Transverse colon (tissue), 4 donors: ENCODE results near the gene CEP192. TPM values are rescaled to one million over a fixed set of nuclear protein-coding genes. Genes with fewer than 3 reads are reported as not detected.

Experiments used
- DNase-seq: peaks from one replicate; pipeline ENCODE4 v3.0.0-alpha.2; 2019
- H3K27ac ChIP-seq, 4 donors: fragments of 200-600 bp; sonication (generic); 2 replicates each; pipeline ENCODE4 v1.5.1; 2016 to 2018; ENCODE audit warnings: inconsistent platforms in 4 of 4
- H3K27me3 ChIP-seq: fragments of 200-600 bp; sonication (generic); 2 replicates; pipeline ENCODE4 v1.5.1; 2017; ENCODE audit warnings: inconsistent platforms
- H3K36me3 ChIP-seq, 4 donors: fragments of 200-600 bp; sonication (generic); 2 replicates each; pipeline ENCODE4 v1.5.1; 2017 to 2019; ENCODE audit warnings: inconsistent platforms in 4 of 4
- H3K4me1 ChIP-seq, 4 donors: fragments of 200-600 bp; sonication (generic); 2 replicates each; pipeline ENCODE4 v1.5.1; 2017 to 2020; ENCODE audit warnings: inconsistent platforms in 4 of 4
- H3K4me3 ChIP-seq, 4 donors: fragments of 200-600 bp; sonication (generic); 1 replicate in 1 of 4; 2 replicates in 3 of 4; pipeline versions ENCODE4 v1.5.1 to v1.6.1; 2017 to 2019; ENCODE audit warnings: inconsistent platforms in 4 of 4
- H3K9me3 ChIP-seq, 2 donors: fragments of 200-600 bp; sonication (generic); 2 replicates each; pipeline ENCODE4 v1.5.1; 2017 to 2019; ENCODE audit warnings: inconsistent platforms in 2 of 2
- CTCF ChIP-seq, 5 experiments: fragments of 200-600 bp in 3 of 5; fragments of 450-650 bp in 2 of 5; sonication (generic) in 3 of 5; IDR thresholded peaks; 1 replicate in 2 of 5; 2 replicates in 3 of 5; pipeline ENCODE4 v1.5.1; 2016 to 2017; ENCODE audit warnings: antibody characterized with exemption in 5 of 5, inconsistent platforms in 3 of 5, mild to moderate bottlenecking in 2 of 5, moderate library complexity in 1 of 5
- EP300 ChIP-seq: sonication (generic); formaldehyde crosslinking; IDR thresholded peaks from one replicate; pipeline ENCODE4 v1.6.1; 2017; ENCODE audit warnings: antibody characterized with exemption, low read depth
- POLR2A ChIP-seq: fragments of 450-650 bp; IDR thresholded peaks from one replicate; pipeline ENCODE4 v1.6.1; 2016; ENCODE audit warnings: antibody characterized with exemption, mild to moderate bottlenecking, moderate library complexity
- POLR2AphosphoS5 ChIP-seq, 3 donors: sonication (generic); formaldehyde crosslinking; IDR thresholded peaks; one replicate each; pipeline ENCODE4 v1.6.1; 2016; ENCODE audit warnings: antibody characterized with exemption in 3 of 3
- WGBS, 2 donors: methylation state at CpG; one replicate each; pipeline ENCODE4 v1.1.5; 2018; ENCODE audit warnings: low coverage in 1 of 2; 5-methylcytosine and 5-hydroxymethylcytosine counted together
- in situ Hi-C, 4 donors: fragments of 200-750 bp; cut with MboI; loops; one replicate each; pipeline versions ENCODE4 v1.15.0 to v1.15.1; 2017; ENCODE audit warnings: low sequenced_read_pairs in 3 of 4, low pct_ligation_motif_present in 1 of 4, low pct_unique_long_range_greater_than_20kb in 1 of 4
- intact Hi-C: fragments of 100-400 bp; cut with DNase I; formaldehyde crosslinking; loops from one replicate; pipeline ENCODE4 v1.15.1; 2023; ENCODE audit warnings: low total_unique reads
- total RNA-seq, 4 donors: library from RNA; depleted of rRNA; stranded (reverse); fragments of >200 nt; gene quantifications; one replicate each; pipeline ENCODE4 v1.1.0, GENCODE V29; 2016

Gene CEP192
- total RNA-seq, 4 donors from 2014 or later = 21.3 to 40.0 (median 34.1) TPM

- intact Hi-C loops = no loop called here
- DNase-seq = no peak
- in situ Hi-C loops = loop anchor here in 2 of 4 donors (10.0 to 25.0 kb wide), 3 partner anchors 59 to 426 kb away; no protein-coding TSS in a partner anchor
- H3K9me3 ChIP-seq = peaks cover 1 to 3% of the 10 kb centered on the region in 2 donors
- no peak overlapping the region for H3K27ac ChIP-seq
- TF ChIP-seq POLR2A (no peak), EP300 (no peak), POLR2AphosphoS5 (IDR thresholded peaks at IDR 0.05) (no peak), CTCF (IDR thresholded peaks at IDR 0.05) (no peak)
- H3K4me1 ChIP-seq = no peaks in the 10 kb centered on the region
- WGBS, 2 donors = 68 to 86% methylated on average over 3 to 12 of the region's 12 CpGs
- no peak overlapping the region for H3K4me3 ChIP-seq
- no peaks in the 10 kb centered on the region for H3K36me3 ChIP-seq
- no peaks in the 10 kb centered on the region for H3K27me3 ChIP-seq
These were observed 172.2 kb downstream of the CEP192 start for GRCh38 chr18:13163167-13163927.

- intact Hi-C loops (no loop called here), in situ Hi-C loops (loop anchor here in 2 of 4 donors (10.0 to 25.0 kb wide), 3 partner anchors 60 to 427 kb away; no protein-coding TSS in a partner anchor)
- TF ChIP-seq POLR2AphosphoS5 (IDR thresholded peaks at IDR 0.05) = no peak
- no peak for TF ChIP-seq POLR2A
- no peak for TF ChIP-seq EP300
- no peak for TF ChIP-seq CTCF (IDR thresholded peaks at IDR 0.05)
These were observed 173.2 kb downstream of the CEP192 start for GRCh38 chr18:13164406-13164805.

GRCh38 chr18:13165636-13166423 is 174.7 kb downstream of the CEP192 start:
- Histone ChIP-seq H3K9me3 (no peaks in the 10 kb centered on the region), H3K4me3 (no peak overlapping the region), H3K36me3 (no peaks in the 10 kb centered on the region), H3K27ac (no peak overlapping the region), H3K27me3 (no peaks in the 10 kb centered on the region), H3K4me1 (no peaks in the 10 kb centered on the region)
- TF ChIP-seq POLR2A (no peak), EP300 (no peak), CTCF (IDR thresholded peaks at IDR 0.05) (no peak), POLR2AphosphoS5 (IDR thresholded peaks at IDR 0.05) (no peak)
- in situ Hi-C loops = loop anchor here in 2 of 4 donors (10.0 to 25.0 kb wide), 3 partner anchors 61 to 429 kb away; no protein-coding TSS in a partner anchor
- DNase-seq = no peak
- intact Hi-C loops = no loop called here
- 94 to 100% methylated on average over 1 to 16 of the region's 16 CpGs for WGBS, 2 donors

More at GRCh38 chr18:13164406-13164805, 173.2 kb downstream of the CEP192 start:
- H3K4me3 ChIP-seq = no peak overlapping the region
- H3K36me3 ChIP-seq = no peaks in the 10 kb centered on the region
- no peaks in the 10 kb centered on the region for H3K9me3 ChIP-seq
- H3K4me1 ChIP-seq = no peaks in the 10 kb centered on the region
- no peaks in the 10 kb centered on the region for H3K27me3 ChIP-seq
- DNase-seq = no peak
- H3K27ac ChIP-seq = no peak overlapping the region
- WGBS, 2 donors = 87 to 100% methylated on average over 1 to 13 of the region's 13 CpGs

GRCh38 chr18:13173578-13174145 is 182.5 kb downstream of the CEP192 start:
- in situ Hi-C loops (loop anchor here in 2 of 4 donors (25.0 kb wide), 2 partner anchors 136 to 436 kb away; no protein-coding TSS in a partner anchor), intact Hi-C loops (no loop called here)
- H3K27me3 ChIP-seq = no peaks in the 10 kb centered on the region
- H3K4me3 ChIP-seq = no peak overlapping the region
- H3K36me3 ChIP-seq = no peaks in the 10 kb centered on the region
- no peak overlapping the region for H3K27ac ChIP-seq
- 80 to 88% methylated on average over 7 to 14 of the region's 14 CpGs for WGBS, 2 donors
- H3K9me3 ChIP-seq = no peaks in the 10 kb centered on the region
- no peak for TF ChIP-seq POLR2AphosphoS5 (IDR thresholded peaks at IDR 0.05)
- H3K4me1 ChIP-seq = peaks cover 0 to 16% (median 5%) of the 10 kb centered on the region in 4 donors
- no peak for DNase-seq

Other genes starting within 250 kb of the CEP192 start
- gene PTPN2, start 107.1 kb upstream of the CEP192 start, total RNA-seq = 10 to 100 TPM; 10.5 to 65.7 (median 46.1) TPM
- gene SEH1L, start 43.4 kb upstream of the CEP192 start, total RNA-seq = 10 to 100 TPM in 3 of 4 donors, 1 to 10 TPM in 1; 9.4 to 29.1 (median 18.2) TPM
- gene LDLRAD4, start 227.4 kb downstream of the CEP192 start, total RNA-seq = 100 to 1,000 TPM in 1 of 4 donors, 10 to 100 TPM in 3; 34.8 to 277 (median 60.6) TPM